ENCODE data around the gene ARHGEF37.
A peak's percentile ranks its signal among the peaks of the same experiment; 100 is the strongest.

GRCh38 chr5:149549461-149550267, 31.6 kb upstream of the ARHGEF37 start:
- TF ChIP-seq CTCF (IDR thresholded peaks at IDR 0.05), result peak in 1 of 6 experiments; percentile 5
- peak in 1 of 2 donors; percentile 44 for TF ChIP-seq POLR2A (IDR thresholded peaks at IDR 0.05)

Data from Peyer's patch (tissue), 4 donors.